ENCODE results near the gene BEND6.

Gene BEND6

DNA sequence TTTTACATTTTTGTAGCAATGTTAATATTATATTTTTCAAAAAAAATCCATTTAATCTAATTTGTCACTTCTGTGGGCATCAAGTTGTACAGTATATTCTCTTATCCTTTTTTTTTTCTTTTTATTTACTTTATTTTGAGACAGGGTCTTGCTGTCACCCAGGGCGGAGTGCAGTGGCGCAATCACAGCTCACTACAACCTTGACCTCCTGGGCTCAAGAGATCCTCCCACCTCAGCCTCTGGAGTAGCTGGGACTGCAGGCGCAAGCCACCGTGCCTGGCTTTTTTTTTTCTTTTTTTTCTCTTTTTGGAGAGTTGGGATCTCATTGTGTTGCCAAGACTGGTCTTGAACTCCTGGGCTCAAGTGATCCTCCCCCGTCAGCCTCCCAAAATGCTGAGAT is 14.4 kb upstream of the BEND6 start:
- no peaks in the 10 kb centered on the region for H3K36me3 ChIP-seq (ENCODE audit: control insufficient read depth, insufficient read depth, low read length)
- no peak overlapping the region for H3K4me3 ChIP-seq (ENCODE audit: insufficient read depth, low read depth, low read length, poor library complexity, severe bottlenecking)
- H3K9me3 ChIP-seq (ENCODE audit: control insufficient read depth, low read length), result no peaks in the 10 kb centered on the region
- H3K27me3 ChIP-seq (replicated peaks; ENCODE audit: control insufficient read depth, insufficient read depth, low read length, poor library complexity, severe bottlenecking), result no peaks in the 10 kb centered on the region
- H3K4me1 ChIP-seq (ENCODE audit: control insufficient read depth, insufficient read depth, low read length, poor library complexity, severe bottlenecking), result no peaks in the 10 kb centered on the region
- no peak overlapping the region for H3K27ac ChIP-seq (ENCODE audit: insufficient read depth, low read length, poor library complexity, severe bottlenecking)
- DNase-seq, result no peak

- DNase-seq, result no peak
- Histone ChIP-seq H3K36me3 (ENCODE audit: control insufficient read depth, insufficient read depth, low read length) (no peaks in the 10 kb centered on the region), H3K27me3 (replicated peaks; ENCODE audit: control insufficient read depth, insufficient read depth, low read length, poor library complexity, severe bottlenecking) (no peaks in the 10 kb centered on the region), H3K27ac (ENCODE audit: insufficient read depth, low read length, poor library complexity, severe bottlenecking) (no peak overlapping the region), H3K9me3 (ENCODE audit: control insufficient read depth, low read length) (no peaks in the 10 kb centered on the region), H3K4me1 (ENCODE audit: control insufficient read depth, insufficient read depth, low read length, poor library complexity, severe bottlenecking) (no peaks in the 10 kb centered on the region), H3K4me3 (ENCODE audit: insufficient read depth, low read depth, low read length, poor library complexity, severe bottlenecking) (no peak overlapping the region)
Observed at GRCh38 chr6:56940977-56941376, 13.9 kb upstream of the BEND6 start.

- Histone ChIP-seq H3K36me3 (ENCODE audit: control insufficient read depth, insufficient read depth, low read length) (no peaks in the 10 kb centered on the region), H3K9me3 (ENCODE audit: control insufficient read depth, low read length) (no peaks in the 10 kb centered on the region), H3K4me1 (ENCODE audit: control insufficient read depth, insufficient read depth, low read length, poor library complexity, severe bottlenecking) (no peaks in the 10 kb centered on the region), H3K27ac (ENCODE audit: insufficient read depth, low read length, poor library complexity, severe bottlenecking) (no peak overlapping the region), H3K4me3 (ENCODE audit: insufficient read depth, low read depth, low read length, poor library complexity, severe bottlenecking) (no peak overlapping the region), H3K27me3 (replicated peaks; ENCODE audit: control insufficient read depth, insufficient read depth, low read length, poor library complexity, severe bottlenecking) (no peaks in the 10 kb centered on the region)
- DNase-seq, result no peak
Observed at GRCh38 chr6:56944661-56945060, 10.2 kb upstream of the BEND6 start.

DNA sequence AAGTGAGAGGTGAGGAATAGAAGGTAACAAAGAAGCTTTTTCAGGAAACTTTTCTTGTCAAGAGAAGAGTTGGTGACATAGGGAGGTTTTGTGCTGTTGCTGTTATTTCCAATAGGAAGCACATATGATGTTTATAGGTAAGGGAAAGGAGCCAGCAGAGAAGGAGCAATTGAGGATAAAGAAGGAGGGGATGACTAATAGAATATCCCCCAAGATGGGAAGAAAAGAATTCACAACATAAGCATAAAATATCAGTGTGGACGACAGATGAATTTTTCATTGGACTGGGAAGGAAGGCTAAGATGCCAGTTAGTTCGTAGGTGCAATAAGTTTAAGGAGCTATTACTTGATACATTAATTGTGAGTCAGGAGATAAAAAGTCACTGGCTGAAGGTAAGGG is 8.5 kb upstream of the BEND6 start:
- DNase-seq, result no peak
- H3K36me3 ChIP-seq (ENCODE audit: control insufficient read depth, insufficient read depth, low read length), result no peaks in the 10 kb centered on the region
- H3K4me1 ChIP-seq (ENCODE audit: control insufficient read depth, insufficient read depth, low read length, poor library complexity, severe bottlenecking), result no peaks in the 10 kb centered on the region

GRCh38 chr6:56947924-56948323 is 7.0 kb upstream of the BEND6 start:
- Histone ChIP-seq H3K27me3 (replicated peaks; ENCODE audit: control insufficient read depth, insufficient read depth, low read length, poor library complexity, severe bottlenecking) (peaks cover 4% of the 10 kb centered on the region), H3K36me3 (ENCODE audit: control insufficient read depth, insufficient read depth, low read length) (no peaks in the 10 kb centered on the region), H3K4me1 (ENCODE audit: control insufficient read depth, insufficient read depth, low read length, poor library complexity, severe bottlenecking) (no peaks in the 10 kb centered on the region), H3K27ac (ENCODE audit: insufficient read depth, low read length, poor library complexity, severe bottlenecking) (no peak overlapping the region), H3K4me3 (ENCODE audit: insufficient read depth, low read depth, low read length, poor library complexity, severe bottlenecking) (no peak overlapping the region), H3K9me3 (ENCODE audit: control insufficient read depth, low read length) (no peaks in the 10 kb centered on the region)
- no peak for DNase-seq

More for the DNA sequence above, 8.5 kb upstream of the BEND6 start:
- no peak overlapping the region for H3K4me3 ChIP-seq (ENCODE audit: insufficient read depth, low read depth, low read length, poor library complexity, severe bottlenecking)
- H3K27me3 ChIP-seq (replicated peaks; ENCODE audit: control insufficient read depth, insufficient read depth, low read length, poor library complexity, severe bottlenecking), result no peaks in the 10 kb centered on the region
- no peaks in the 10 kb centered on the region for H3K9me3 ChIP-seq (ENCODE audit: control insufficient read depth, low read length)
- no peak overlapping the region for H3K27ac ChIP-seq (ENCODE audit: insufficient read depth, low read length, poor library complexity, severe bottlenecking)

GRCh38 chr6:56949265-56949664 is 5.6 kb upstream of the BEND6 start:
- peaks cover 11% of the 10 kb centered on the region for H3K4me1 ChIP-seq (ENCODE audit: control insufficient read depth, insufficient read depth, low read length, poor library complexity, severe bottlenecking)
- H3K9me3 ChIP-seq (ENCODE audit: control insufficient read depth, low read length), result no peaks in the 10 kb centered on the region
- no peak for DNase-seq
- no peaks in the 10 kb centered on the region for H3K36me3 ChIP-seq (ENCODE audit: control insufficient read depth, insufficient read depth, low read length)
- H3K4me3 ChIP-seq (ENCODE audit: insufficient read depth, low read depth, low read length, poor library complexity, severe bottlenecking), result no peak overlapping the region
- peaks cover 15% of the 10 kb centered on the region for H3K27me3 ChIP-seq (replicated peaks; ENCODE audit: control insufficient read depth, insufficient read depth, low read length, poor library complexity, severe bottlenecking)
- H3K27ac ChIP-seq (ENCODE audit: insufficient read depth, low read length, poor library complexity, severe bottlenecking), result no peak overlapping the region

DNA sequence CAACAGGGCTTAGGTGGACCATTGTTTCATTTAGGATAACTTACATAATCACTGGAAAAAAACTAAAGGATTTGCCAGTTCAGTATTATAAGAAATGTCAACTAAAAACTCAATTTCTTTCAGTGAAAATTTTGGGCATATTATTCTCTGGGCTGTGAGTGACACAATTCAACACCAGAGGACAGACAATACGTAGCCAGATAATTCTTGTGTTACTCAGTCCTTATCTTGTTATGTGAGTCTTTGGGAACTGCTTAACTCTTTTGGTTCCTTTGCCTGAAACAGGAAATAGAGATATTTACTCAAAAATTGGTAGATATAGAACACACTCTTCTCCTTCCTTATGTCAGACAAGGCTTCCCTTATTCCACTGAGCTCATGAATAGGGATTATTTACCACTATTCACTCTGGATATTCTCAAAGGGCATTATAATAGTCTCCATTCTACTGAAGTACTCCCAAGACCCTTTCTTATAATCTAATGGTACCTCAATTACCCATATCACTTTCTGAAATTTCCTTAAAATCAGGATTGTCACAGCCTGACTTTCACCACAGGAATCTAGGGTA is 4.9 kb upstream of the BEND6 start:
- DNase-seq, result no peak
- H3K4me1 ChIP-seq (ENCODE audit: control insufficient read depth, insufficient read depth, low read length, poor library complexity, severe bottlenecking), result peaks cover 11% of the 10 kb centered on the region
- peaks cover 16% of the 10 kb centered on the region for H3K27me3 ChIP-seq (replicated peaks; ENCODE audit: control insufficient read depth, insufficient read depth, low read length, poor library complexity, severe bottlenecking)
- no peaks in the 10 kb centered on the region for H3K36me3 ChIP-seq (ENCODE audit: control insufficient read depth, insufficient read depth, low read length)
- no peaks in the 10 kb centered on the region for H3K9me3 ChIP-seq (ENCODE audit: control insufficient read depth, low read length)
- no peak overlapping the region for H3K4me3 ChIP-seq (ENCODE audit: insufficient read depth, low read depth, low read length, poor library complexity, severe bottlenecking)
- H3K27ac ChIP-seq (ENCODE audit: insufficient read depth, low read length, poor library complexity, severe bottlenecking), result no peak overlapping the region

- H3K4me3 ChIP-seq (ENCODE audit: insufficient read depth, low read depth, low read length, poor library complexity, severe bottlenecking), result no peak overlapping the region
- no peak for DNase-seq
Observed at GRCh38 chr6:56951049-56951831, 3.7 kb upstream of the BEND6 start.

DNA sequence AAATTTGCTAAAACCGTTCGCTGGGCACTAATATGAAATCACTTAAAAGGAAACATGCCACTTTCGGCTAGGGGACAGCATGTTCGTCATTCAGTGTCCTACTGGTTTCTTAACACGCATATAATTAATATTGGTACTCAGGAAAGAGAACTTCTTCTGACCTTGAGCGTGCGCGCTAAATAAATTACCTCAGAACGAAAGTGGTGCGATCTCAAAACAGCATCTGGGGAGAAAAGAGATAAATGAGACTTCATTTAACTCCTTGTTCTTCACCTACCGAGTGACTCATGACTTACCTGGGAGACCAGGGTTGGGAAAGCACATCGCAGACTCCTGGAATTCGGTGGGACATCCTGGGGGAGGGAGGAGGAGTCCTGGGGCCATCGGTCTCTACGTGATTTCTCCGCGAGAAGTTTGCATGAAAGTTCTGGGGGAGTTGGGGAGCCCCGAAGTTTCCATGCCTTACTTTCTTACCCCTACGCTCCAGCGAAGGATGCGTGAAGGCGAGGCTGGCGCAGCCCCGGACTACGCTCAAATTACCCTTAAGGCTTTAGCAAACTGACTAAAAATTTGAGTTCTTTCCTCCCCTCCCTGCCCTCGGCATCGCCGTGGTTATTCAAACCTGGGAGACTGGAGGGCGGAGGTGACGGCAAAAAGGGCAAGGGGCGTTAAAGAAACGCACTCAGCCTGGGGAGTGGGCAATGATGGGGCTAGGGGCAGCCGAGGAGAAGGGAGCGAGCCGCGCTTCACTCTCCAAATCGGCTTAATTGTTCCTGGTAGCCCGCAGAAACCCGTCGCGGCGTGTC is 1.1 kb upstream of the BEND6 start:
- Histone ChIP-seq H3K9me3 (ENCODE audit: control insufficient read depth, low read length) (no peaks in the 10 kb centered on the region), H3K4me1 (ENCODE audit: control insufficient read depth, insufficient read depth, low read length, poor library complexity, severe bottlenecking) (peaks cover 17% of the 10 kb centered on the region), H3K27me3 (replicated peaks; ENCODE audit: control insufficient read depth, insufficient read depth, low read length, poor library complexity, severe bottlenecking) (peaks cover 21% of the 10 kb centered on the region), H3K27ac (ENCODE audit: insufficient read depth, low read length, poor library complexity, severe bottlenecking) (no peak overlapping the region), H3K4me3 (ENCODE audit: insufficient read depth, low read depth, low read length, poor library complexity, severe bottlenecking) (peak overlapping the region; percentile 44), H3K36me3 (ENCODE audit: control insufficient read depth, insufficient read depth, low read length) (no peaks in the 10 kb centered on the region)
- no peak for DNase-seq

More at GRCh38 chr6:56951049-56951831, 3.7 kb upstream of the BEND6 start:
- Histone ChIP-seq H3K4me1 (ENCODE audit: control insufficient read depth, insufficient read depth, low read length, poor library complexity, severe bottlenecking) (peaks cover 17% of the 10 kb centered on the region), H3K27me3 (replicated peaks; ENCODE audit: control insufficient read depth, insufficient read depth, low read length, poor library complexity, severe bottlenecking) (peaks cover 21% of the 10 kb centered on the region), H3K27ac (ENCODE audit: insufficient read depth, low read length, poor library complexity, severe bottlenecking) (no peak overlapping the region), H3K9me3 (ENCODE audit: control insufficient read depth, low read length) (no peaks in the 10 kb centered on the region), H3K36me3 (ENCODE audit: control insufficient read depth, insufficient read depth, low read length) (no peaks in the 10 kb centered on the region)

Data from effector memory CD4-positive, alpha-beta T cell (primary cell).